HepG2 (cell line): ENCODE results near the gene RNF213. TPM values are rescaled to one million over a fixed set of nuclear protein-coding genes. Genes with fewer than 3 reads are reported as not detected.

Source experiments
- ATAC-seq: fragments of 200-7000 bp; cut with Tn5 transposase; 3 replicates; pipeline ENCODE4 v1.9.1; 2020; ENCODE audit warnings: mild to moderate bottlenecking, moderate library complexity
- BruUV-seq: library from RNA; stranded (reverse); fragments of 400-500 nt; replicated peaks from 2 replicates; lab custom pipeline; 2021; lab: Mats Ljungman, UMichigan
- CTCF ChIA-PET: fragments of 300-600 bp; formaldehyde crosslinking; extraction: SDS; loops from one replicate; lab custom pipeline; 2021; ENCODE audit warnings: low total read pairs, inconsistent platforms, low intra/inter-chr PET ratio; lab: Yijun Ruan, JAX
- POLR2A ChIA-PET: fragments of 350-600 bp; sonication (Branson Sonifier 250); formaldehyde crosslinking; loops from one replicate; lab custom pipeline; 2020; ENCODE audit warnings: antibody characterized with exemption, inconsistent platforms; lab: Yijun Ruan, JAX
- DNase-seq: peaks from one replicate; pipeline ENCODE4 v3.0.0-alpha.2; 2015; ENCODE audit warnings: low spot score
- FAIRE-seq: peaks from 3 replicates; lab custom pipeline; 2011; peaks lifted over from hg19 to GRCh38; lab: Jason Lieb, UNC
- H2AFZ ChIP-seq: one replicate; pipeline ENCODE4 v1.6.1; 2011; ENCODE audit warnings: low read length, inconsistent platforms
- H3K27ac ChIP-seq: fragments of 300-600 bp; 3 replicates; pipeline ENCODE4 v1.8.0; 2011; ENCODE audit warnings: mixed run types, mild to moderate bottlenecking, mixed read lengths, low read length, inconsistent platforms; ENCODE audit not compliant: insufficient read depth; ENCODE audit errors: extremely low read length
- H3K27me3 ChIP-seq, 2 experiments: fragments of 200-600 bp in 1 of 2; 2 replicates in 1 of 2; 3 replicates in 1 of 2; pipeline versions ENCODE4 v1.6.0 to v1.8.0; 2011; ENCODE audit warnings: low read length in 2 of 2, mild to moderate bottlenecking in 2 of 2, moderate library complexity in 2 of 2, inconsistent platforms in 1 of 2; ENCODE audit not compliant: insufficient read depth in 2 of 2, control insufficient read depth in 1 of 2
- H3K36me3 ChIP-seq, 2 experiments: fragments of 200-600 bp in 1 of 2; replicated peaks in 1 of 2; 2 replicates in 1 of 2; 3 replicates in 1 of 2; pipeline versions ENCODE4 v1.5.1 to v1.8.0; 2011; ENCODE audit warnings: low read length in 2 of 2, inconsistent platforms in 1 of 2; ENCODE audit not compliant: insufficient read depth in 2 of 2, control insufficient read depth in 1 of 2
- H3K4me1 ChIP-seq: 2 replicates; pipeline ENCODE4 v1.5.1; 2012; ENCODE audit warnings: low read length, inconsistent platforms; ENCODE audit not compliant: insufficient read depth
- H3K4me2 ChIP-seq: 2 replicates; pipeline ENCODE4 v1.6.0; 2011; ENCODE audit warnings: low read depth, low read length, inconsistent platforms
- H3K4me3 ChIP-seq, 3 experiments: fragments of 200-600 bp in 1 of 3; sonication (generic), shearing (Covaris generic) in 1 of 3; replicated peaks in 1 of 3; 2 replicates each; pipeline ENCODE4 v1.5.1; 2011 to 2016; ENCODE audit warnings: low read length in 3 of 3, inconsistent platforms in 2 of 3, low read depth in 2 of 3, mild to moderate bottlenecking in 2 of 3, control low read depth in 1 of 3, mixed read lengths in 1 of 3; ENCODE audit not compliant: insufficient read depth in 1 of 3
- H3K79me2 ChIP-seq: one replicate; pipeline ENCODE4 v1.6.1; 2011; ENCODE audit warnings: low read length, inconsistent platforms; ENCODE audit not compliant: insufficient read depth
- H3K9ac ChIP-seq: 2 replicates; pipeline ENCODE4 v1.6.0; 2011; ENCODE audit warnings: mild to moderate bottlenecking, low read depth, low read length, inconsistent platforms; ENCODE audit not compliant: insufficient read depth
- H3K9me3 ChIP-seq: 2 replicates; pipeline ENCODE4 v1.5.1; 2012; ENCODE audit warnings: mild to moderate bottlenecking, low read length
- H4K20me1 ChIP-seq: 2 replicates; pipeline ENCODE4 v1.6.0; 2011; ENCODE audit warnings: inconsistent platforms, mild to moderate bottlenecking, low read length, moderate library complexity; ENCODE audit not compliant: insufficient read depth
- HOXA7 ChIP-seq: sonication (generic); formaldehyde crosslinking; IDR thresholded peaks from 2 replicates; pipeline ENCODE4 v1.8.1; 2022; ENCODE audit warnings: mild to moderate bottlenecking, missing genetic modification reagents, moderate library complexity
- KLF6 ChIP-seq: IDR thresholded peaks from 2 replicates; pipeline ENCODE4 v1.8.0; 2016; ENCODE audit warnings: missing biosample characterization, missing genetic modification reagents
- MYNN ChIP-seq: sonication (generic); formaldehyde crosslinking; IDR thresholded peaks from 2 replicates; pipeline ENCODE4 v1.4.0; 2020; ENCODE audit warnings: mild to moderate bottlenecking, low read depth, missing genetic modification reagents
- NFE2L1 ChIP-seq: sonication (generic); formaldehyde crosslinking; IDR thresholded peaks from 2 replicates; pipeline ENCODE4 v1.4.0; 2020; ENCODE audit warnings: missing genetic modification reagents, mild to moderate bottlenecking, borderline replicate concordance
- NFYC ChIP-seq: IDR thresholded peaks from 2 replicates; pipeline ENCODE4 v1.6.1; 2016; ENCODE audit warnings: missing genetic modification reagents, missing compliant biosample characterization
- TAF15 ChIP-seq: fragments of 200-400 bp; formaldehyde crosslinking; IDR thresholded peaks from one replicate; pipeline ENCODE4 v1.6.1; 2018; ENCODE audit warnings: mild to moderate bottlenecking, low read depth, low read length; ENCODE audit not compliant: poor library complexity, severe bottlenecking
- TOE1 ChIP-seq: sonication (generic); formaldehyde crosslinking; IDR thresholded peaks from 2 replicates; pipeline ENCODE4 v1.4.0; 2020; ENCODE audit warnings: mild to moderate bottlenecking, missing genetic modification reagents
- ZNF549 ChIP-seq: sonication (generic); formaldehyde crosslinking; IDR thresholded peaks from 2 replicates; pipeline ENCODE4 v1.5.0; 2020; ENCODE audit warnings: missing genetic modification reagents
- ZNF816 ChIP-seq: sonication (generic); formaldehyde crosslinking; IDR thresholded peaks from 2 replicates; pipeline ENCODE4 v1.8.0; 2022; ENCODE audit warnings: missing genetic modification reagents, mild to moderate bottlenecking, borderline replicate concordance
- ZSCAN20 ChIP-seq: sonication (generic); formaldehyde crosslinking; IDR thresholded peaks from 2 replicates; pipeline ENCODE4 v1.4.0; 2020; ENCODE audit warnings: missing genetic modification reagents, mild to moderate bottlenecking, borderline replicate concordance
- WGBS: methylation state at CpG from one replicate; pipeline ENCODE4 v1.1.6; 2017; ENCODE audit warnings: low lambda C conversion rate; 5-methylcytosine and 5-hydroxymethylcytosine counted together
- in situ Hi-C: cut with HindIII; loops from 2 replicates; pipeline ENCODE4 v1.10.0; 2017; ENCODE audit warnings: low pct_unique_long_range_greater_than_20kb; ENCODE audit not compliant: extremely low pct_ligation_motif_present
- intact Hi-C: fragments of 100-400 bp; cut with micrococcal nuclease; formaldehyde crosslinking; loops from one replicate; pipeline ENCODE4 v1.10.0; 2022; ENCODE audit not compliant: unreplicated experiment
- polyA plus RNA-seq, 8 experiments: library from polyadenylated mRNA; depleted of rRNA in 3 of 8; stranded (reverse) in 7 of 8; unstranded in 1 of 8; fragments of >200 nt; fragmentation: Illumina TruSeq in 4 of 8; extraction: Trizol in 4 of 8; gene quantifications; 2 replicates each; pipeline versions ENCODE4 v1.2.1 to v1.2.3, GENCODE V29; 2011 to 2016; ENCODE audit warnings: low read depth in 4 of 8, missing spikeins in 1 of 8, mixed read lengths in 1 of 8; ENCODE audit not compliant: insufficient read depth in 1 of 8
- total RNA-seq, 5 experiments: library from RNA; depleted of rRNA; stranded (reverse); fragments of >200 nt; fragmentation: Illumina TruSeq; extraction: Trizol; gene quantifications; 2 replicates each; pipeline ENCODE4 v1.2.3, GENCODE V29; 2016; ENCODE audit warnings: low read depth in 1 of 5
- TF ChIP-seq, protein P1 (sequence below): sonication (generic); formaldehyde crosslinking; IDR thresholded peaks from 2 replicates; pipeline ENCODE4 v1.9.0; 2022; ENCODE audit warnings: low read depth, missing genetic modification reagents
- TF ChIP-seq, protein P2 (sequence below): sonication (generic); formaldehyde crosslinking; IDR thresholded peaks from 2 replicates; pipeline ENCODE4 v1.4.0; 2020; ENCODE audit warnings: mild to moderate bottlenecking, missing genetic modification reagents

RNF213 gene
- total and polyA plus RNA-seq, 2 of the 13 experiments (the other 11 are each of a cell fraction or from before 2014, with no cell fraction given), result 38.6 to 38.7 TPM

DNA sequence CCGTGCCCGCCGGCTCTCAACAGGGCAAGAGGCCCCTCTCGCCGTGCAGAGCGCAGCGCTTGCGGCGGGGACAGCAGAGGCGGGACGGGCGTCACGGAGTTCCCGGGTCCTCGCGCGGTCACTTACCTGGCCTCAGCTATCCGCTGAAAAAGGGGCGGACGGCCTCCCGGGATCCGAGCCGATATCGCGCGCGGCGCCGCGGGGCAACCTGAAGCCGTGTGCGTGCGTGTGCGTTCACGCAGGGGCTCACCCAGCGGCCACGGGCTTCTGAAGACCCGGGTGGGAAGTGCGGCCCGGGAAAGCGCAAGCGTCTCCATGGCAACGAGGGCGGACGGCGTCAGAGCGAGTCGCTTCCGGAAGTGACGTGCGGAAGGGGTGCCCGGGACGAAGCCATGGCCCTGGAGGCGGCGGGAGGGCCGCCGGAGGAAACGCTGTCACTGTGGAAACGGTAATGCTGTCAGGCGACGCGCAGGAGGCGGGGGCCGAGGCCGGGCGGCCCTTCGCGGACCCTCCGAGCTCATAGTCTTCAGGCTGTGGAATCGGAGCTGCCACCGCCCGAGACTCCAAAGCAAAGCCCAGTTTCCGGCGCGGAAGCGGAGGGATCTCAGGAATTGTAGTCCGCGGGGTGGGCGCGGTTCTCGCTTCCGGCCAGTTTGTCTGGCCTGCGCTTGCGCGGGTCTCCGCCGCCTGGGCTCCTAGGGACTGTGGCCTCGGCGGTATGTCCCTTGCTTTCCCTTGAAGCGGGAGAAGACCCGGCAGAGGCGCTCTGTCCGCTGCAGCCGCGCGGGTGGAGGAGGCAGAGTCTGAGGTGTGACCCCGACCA is 154.4 kb downstream of the RNF213 start, which contains the start of gene ENDOV:
Gene ENDOV (plus strand): TSS at position 365 of the 823 bp plus-strand sequence. CDS start 28 bp downstream, at position 393.
- ATAC-seq (peak; percentile 92), DNase-seq (peak; percentile 91), FAIRE-seq (peak; percentile 55)
- WGBS, result 1% methylated on average over 34 of the region's 97 CpGs
- BruUV-seq, result TSS peak; percentile 78
- Histone ChIP-seq H2AFZ (peak within 1 kb of the TSS; percentile 73), H3K4me2 (peak within 1 kb of the TSS; percentile 93), H3K36me3 (peaks cover 5 to 16% of the 10 kb centered on the region in 2 experiments; a peak in 3 of 5 replicates), H3K9ac (peak within 1 kb of the TSS; percentile 92), H3K4me3 (peak within 1 kb of the TSS; percentile 72 to 99 (median 90)), H3K27ac (peak within 1 kb of the TSS; percentile 89), H3K9me3 (no peaks in the 10 kb centered on the region), H4K20me1 (no peaks in the 10 kb centered on the region; the same call in 1 of the 2 replicates), H3K27me3 (peaks cover 0 to 2% of the 10 kb centered on the region in 2 experiments; a peak in 3 of 5 replicates), H3K4me1 (peaks cover 36% of the 10 kb centered on the region), H3K79me2 (peaks cover 7% of the 10 kb centered on the region)
- in situ Hi-C loops (no loop called here), intact Hi-C loops (no loop called here)
- ChIA-PET CTCF (no interaction called here), POLR2A (interaction anchor here (0.9 to 2.7 kb wide), 2 partner anchors 40 to 130 kb away, joined by 3 to 10 read pairs; partner anchors contain the start of gene RPTOR)
- TF ChIP-seq KLF6 (CRISPR knock-in tag) (peak; percentile 88), ZSCAN20 (CRISPR knock-in tag) (no peak), ZNF816 (CRISPR knock-in tag) (peak; percentile 24; the same call in 1 of the 2 replicates), HOXA7 (CRISPR knock-in tag) (no peak), TOE1 (no peak), NFE2L1 (CRISPR knock-in tag) (no peak), NFYC (CRISPR knock-in tag) (no peak), TAF15 (no peak), MYNN (CRISPR knock-in tag) (peak; percentile 77), ZNF549 (CRISPR knock-in tag) (no peak)
- TF ChIP-seq, protein P1, sequence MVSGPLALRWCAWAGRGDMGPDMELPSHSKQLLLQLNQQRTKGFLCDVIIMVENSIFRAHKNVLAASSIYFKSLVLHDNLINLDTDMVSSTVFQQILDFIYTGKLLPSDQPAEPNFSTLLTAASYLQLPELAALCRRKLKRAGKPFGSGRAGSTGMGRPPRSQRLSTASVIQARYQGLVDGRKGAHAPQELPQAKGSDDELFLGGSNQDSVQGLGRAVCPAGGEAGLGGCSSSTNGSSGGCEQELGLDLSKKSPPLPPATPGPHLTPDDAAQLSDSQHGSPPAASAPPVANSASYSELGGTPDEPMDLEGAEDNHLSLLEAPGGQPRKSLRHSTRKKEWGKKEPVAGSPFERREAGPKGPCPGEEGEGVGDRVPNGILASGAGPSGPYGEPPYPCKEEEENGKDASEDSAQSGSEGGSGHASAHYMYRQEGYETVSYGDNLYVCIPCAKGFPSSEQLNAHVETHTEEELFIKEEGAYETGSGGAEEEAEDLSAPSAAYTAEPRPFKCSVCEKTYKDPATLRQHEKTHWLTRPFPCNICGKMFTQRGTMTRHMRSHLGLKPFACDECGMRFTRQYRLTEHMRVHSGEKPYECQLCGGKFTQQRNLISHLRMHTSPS (CRISPR knock-in tag), result no peak; the same call in 1 of the 2 replicates
- TF ChIP-seq, protein P2, sequence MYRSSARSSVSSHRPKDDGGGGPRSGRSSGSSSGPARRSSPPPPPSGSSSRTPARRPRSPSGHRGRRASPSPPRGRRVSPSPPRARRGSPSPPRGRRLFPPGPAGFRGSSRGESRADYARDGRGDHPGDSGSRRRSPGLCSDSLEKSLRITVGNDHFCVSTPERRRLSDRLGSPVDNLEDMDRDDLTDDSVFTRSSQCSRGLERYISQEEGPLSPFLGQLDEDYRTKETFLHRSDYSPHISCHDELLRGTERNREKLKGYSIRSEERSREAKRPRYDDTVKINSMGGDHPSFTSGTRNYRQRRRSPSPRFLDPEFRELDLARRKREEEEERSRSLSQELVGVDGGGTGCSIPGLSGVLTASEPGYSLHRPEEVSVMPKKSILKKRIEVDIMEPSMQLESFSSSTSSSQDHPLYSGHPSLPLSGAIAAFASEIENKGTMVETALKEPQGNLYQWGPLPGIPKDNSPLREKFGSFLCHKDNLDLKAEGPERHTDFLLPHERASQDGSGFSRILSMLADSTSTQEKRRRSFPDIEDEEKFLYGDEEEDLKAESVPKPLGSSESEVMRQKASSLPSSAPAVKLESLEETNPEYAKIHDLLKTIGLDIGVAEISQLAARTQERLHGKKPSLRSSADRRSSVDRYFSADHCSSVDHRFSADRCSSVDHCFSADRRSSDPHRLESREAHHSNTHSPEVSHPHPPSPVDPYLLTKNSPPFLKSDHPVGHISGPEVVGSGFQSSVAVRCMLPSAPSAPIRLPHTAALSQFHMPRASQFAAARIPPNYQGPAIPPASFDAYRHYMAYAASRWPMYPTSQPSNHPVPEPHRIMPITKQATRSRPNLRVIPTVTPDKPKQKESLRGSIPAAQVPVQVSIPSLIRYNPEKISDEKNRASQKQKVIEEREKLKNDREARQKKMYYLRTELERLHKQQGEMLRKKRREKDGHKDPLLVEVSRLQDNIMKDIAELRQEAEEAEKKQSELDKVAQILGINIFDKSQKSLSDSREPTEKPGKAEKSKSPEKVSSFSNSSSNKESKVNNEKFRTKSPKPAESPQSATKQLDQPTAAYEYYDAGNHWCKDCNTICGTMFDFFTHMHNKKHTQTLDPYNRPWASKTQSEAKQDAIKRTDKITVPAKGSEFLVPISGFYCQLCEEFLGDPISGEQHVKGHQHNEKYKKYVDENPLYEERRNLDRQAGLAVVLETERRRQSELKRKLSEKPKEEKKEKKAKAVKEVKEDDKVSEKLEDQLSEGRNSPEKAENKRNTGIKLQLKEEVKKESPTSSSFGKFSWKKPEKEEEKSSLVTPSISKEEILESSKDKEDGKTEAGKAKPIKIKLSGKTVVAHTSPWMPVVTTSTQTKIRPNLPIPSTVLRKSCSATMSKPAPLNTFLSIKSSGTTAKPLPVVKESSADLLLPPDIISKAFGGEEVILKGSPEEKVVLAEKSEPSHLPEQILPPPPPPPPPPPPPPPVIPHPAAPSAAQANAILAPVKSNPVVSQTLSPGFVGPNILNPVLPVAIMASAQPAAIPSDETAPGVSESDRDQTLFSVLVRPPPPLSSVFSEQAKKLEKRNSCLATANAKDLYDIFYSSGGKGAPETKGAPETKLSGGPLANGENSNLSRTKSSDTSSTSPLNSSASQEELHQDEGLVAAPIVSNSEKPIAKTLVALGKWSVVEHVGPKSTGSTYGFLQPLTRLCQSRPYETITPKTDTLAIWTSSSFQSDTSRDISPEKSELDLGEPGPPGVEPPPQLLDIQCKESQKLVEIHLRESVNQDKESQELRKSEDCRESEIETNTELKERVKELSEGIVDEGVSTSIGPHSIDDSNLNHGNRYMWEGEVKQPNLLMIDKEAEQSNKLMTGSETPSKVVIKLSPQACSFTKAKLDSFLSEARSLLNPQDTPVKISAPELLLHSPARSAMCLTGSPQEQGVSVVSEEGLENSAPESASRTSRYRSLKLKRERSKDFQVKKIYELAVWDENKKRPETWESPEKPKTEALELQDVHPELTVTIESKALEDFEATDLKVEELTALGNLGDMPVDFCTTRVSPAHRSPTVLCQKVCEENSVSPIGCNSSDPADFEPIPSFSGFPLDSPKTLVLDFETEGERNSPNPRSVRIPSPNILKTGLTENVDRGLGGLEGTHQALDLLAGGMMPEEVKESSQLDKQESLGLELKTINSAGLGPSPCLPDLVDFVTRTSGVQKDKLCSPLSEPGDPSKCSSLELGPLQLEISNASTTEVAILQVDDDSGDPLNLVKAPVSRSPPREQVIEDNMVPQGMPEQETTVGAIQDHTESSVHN, result peak; percentile 58; the same call in 1 of the 2 replicates
